GM23338 (cell line): Measurements from ENCODE around the gene PEAR1. TPM values are rescaled to one million over a fixed set of nuclear protein-coding genes. Genes with fewer than 3 reads are reported as not detected.

ENCODE experiments used
- ATAC-seq: fragments of 200-7000 bp; cut with Tn5 transposase; 3 replicates; pipeline ENCODE4 v1.9.1; 2020
- DNase-seq: peaks from one replicate; pipeline ENCODE4 v3.0.0-alpha.2; 2015; ENCODE audit warnings: low spot score
- H2AFZ ChIP-seq: fragments of 200-600 bp; sonication (generic); 2 replicates; pipeline ENCODE4 v1.8.0; 2016; ENCODE audit warnings: antibody characterized with exemption, mild to moderate bottlenecking, moderate library complexity
- H3F3A ChIP-seq: fragments of 200-600 bp; sonication (generic); replicated peaks from 2 replicates; pipeline ENCODE4 v1.8.0; 2017; ENCODE audit warnings: antibody characterized with exemption, mixed run types, low read depth
- H3K27ac ChIP-seq: fragments of 200-600 bp; sonication (generic); 2 replicates; pipeline ENCODE4 v1.6.1; 2016; ENCODE audit warnings: low read depth
- H3K27me3 ChIP-seq: fragments of 200-600 bp; sonication (generic); 2 replicates; pipeline ENCODE4 v1.8.0; 2016; ENCODE audit warnings: mild to moderate bottlenecking, mixed run types, moderate library complexity; ENCODE audit not compliant: insufficient read depth
- H3K36me3 ChIP-seq: fragments of 200-600 bp; sonication (generic); 2 replicates; pipeline ENCODE4 v1.8.0; 2016; ENCODE audit warnings: mild to moderate bottlenecking; ENCODE audit not compliant: insufficient read depth
- H3K4me1 ChIP-seq: fragments of 200-600 bp; sonication (generic); 2 replicates; pipeline ENCODE4 v1.8.0; 2016; ENCODE audit warnings: mild to moderate bottlenecking, moderate library complexity; ENCODE audit not compliant: insufficient read depth
- H3K4me2 ChIP-seq: fragments of 200-600 bp; sonication (generic); 2 replicates; pipeline ENCODE4 v1.7.1; 2017; ENCODE audit warnings: mixed run types
- H3K4me3 ChIP-seq: fragments of 200-600 bp; sonication (generic); 2 replicates; pipeline ENCODE4 v1.6.1; 2016; ENCODE audit warnings: mixed run types
- H3K79me2 ChIP-seq: fragments of 200-600 bp; sonication (generic); replicated peaks from 2 replicates; pipeline ENCODE4 v1.8.0; 2017; ENCODE audit warnings: mild to moderate bottlenecking; ENCODE audit not compliant: insufficient read depth
- H3K9me2 ChIP-seq: fragments of 200-600 bp; sonication (generic); 2 replicates; pipeline ENCODE4 v1.8.0; 2017; ENCODE audit not compliant: insufficient read depth
- H4K20me1 ChIP-seq: fragments of 200-600 bp; sonication (generic); replicated peaks from 2 replicates; pipeline ENCODE4 v1.8.0; 2017; ENCODE audit warnings: mild to moderate bottlenecking; ENCODE audit not compliant: insufficient read depth
- H3K27ac Mint-ChIP-seq: 2 replicates; pipeline ENCODE4 v1.8.0; 2020; ENCODE audit warnings: inconsistent platforms, mild to moderate bottlenecking, moderate library complexity, mixed read lengths
- H3K27me3 Mint-ChIP-seq: 3 replicates; pipeline ENCODE4 v1.8.0; 2022; ENCODE audit warnings: low read depth, mild to moderate bottlenecking, moderate library complexity, mixed read lengths, inconsistent platforms; ENCODE audit not compliant: insufficient read depth, poor library complexity
- H3K36me3 Mint-ChIP-seq: 3 replicates; pipeline ENCODE4 v1.8.0; 2021; ENCODE audit warnings: low read depth, mild to moderate bottlenecking, inconsistent platforms, moderate library complexity, mixed read lengths
- H3K4me1 Mint-ChIP-seq: 3 replicates; pipeline ENCODE4 v1.8.0; 2020; ENCODE audit warnings: mild to moderate bottlenecking, inconsistent platforms, mixed read lengths
- H3K4me3 Mint-ChIP-seq: 3 replicates; pipeline ENCODE4 v1.8.0; 2021; ENCODE audit warnings: moderate library complexity, mild to moderate bottlenecking, inconsistent platforms, mixed read lengths
- H3K9me3 Mint-ChIP-seq: 3 replicates; pipeline ENCODE4 v1.8.0; 2020; ENCODE audit warnings: moderate library complexity, mild to moderate bottlenecking, inconsistent platforms, mixed read lengths
- CREB1 ChIP-seq: fragments of 250-450 bp; sonication (Bioruptor Pico); IDR thresholded peaks from 2 replicates; pipeline ENCODE4 v1.5.0; 2020; ENCODE audit warnings: low read depth, mild to moderate bottlenecking, moderate library complexity
- CTCF ChIP-seq, 2 experiments: fragments of 200-600 bp in 1 of 2; sonication (generic) in 1 of 2; conservative IDR thresholded peaks; 2 replicates each; pipeline versions ENCODE4 v1.5.1 to v1.6.1; 2016 to 2017; ENCODE audit warnings: antibody characterized with exemption in 2 of 2, low read depth in 2 of 2, mild to moderate bottlenecking in 2 of 2, moderate library complexity in 1 of 2
- EZH2 ChIP-seq: fragments of 200-600 bp; sonication (generic); IDR thresholded peaks from one replicate; pipeline ENCODE4 v1.8.0; 2017; ENCODE audit warnings: antibody characterized with exemption, mild to moderate bottlenecking, low read depth; ENCODE audit not compliant: unreplicated experiment
- NANOG ChIP-seq: IDR thresholded peaks from 2 replicates; pipeline ENCODE4 v1.6.1; 2016; ENCODE audit warnings: antibody characterized with exemption, borderline replicate concordance
- REST ChIP-seq: IDR thresholded peaks from one replicate; pipeline ENCODE4 v1.6.1; 2018; ENCODE audit warnings: antibody characterized with exemption; ENCODE audit not compliant: unreplicated experiment
- STAT1 ChIP-seq: IDR thresholded peaks from one replicate; pipeline ENCODE4 v1.6.1; 2016; ENCODE audit warnings: antibody characterized with exemption; ENCODE audit not compliant: unreplicated experiment
- ZNF114 ChIP-seq: fragments of 250-450 bp; sonication (Bioruptor Pico); IDR thresholded peaks from 2 replicates; pipeline ENCODE4 v1.5.0; 2020; ENCODE audit warnings: mild to moderate bottlenecking, moderate library complexity
- polyA plus RNA-seq: library from polyadenylated mRNA; unstranded; fragments of >200 nt; fragmentation: Nextera tagmentation; extraction: Ambion mirVana; gene quantifications from 2 replicates; pipeline ENCODE4 v1.2.1, GENCODE V29; 2016
- total RNA-seq: library from RNA; depleted of rRNA; stranded (reverse); fragments of >200 nt; shearing (Covaris generic); gene quantifications from 2 replicates; pipeline ENCODE4 v1.2.3, GENCODE V29; 2014
- TF ChIP-seq, protein P1 (sequence below): IDR thresholded peaks from 2 replicates; pipeline ENCODE4 v1.6.1; 2016; ENCODE audit warnings: antibody characterized with exemption
- TF ChIP-seq, protein P2 (sequence below): fragments of 250-450 bp; sonication (Bioruptor Pico); IDR thresholded peaks from 2 replicates; pipeline ENCODE4 v1.5.0; 2020; ENCODE audit warnings: mild to moderate bottlenecking, moderate library complexity

Gene PEAR1
- total and polyA plus RNA-seq, 2 experiments from 2014 or later, result 0.28 to 0.47 TPM

- H3K27ac ChIP-seq, result no peak overlapping the region
- Mint-ChIP-seq H3K4me1 (peaks cover 25% of the 10 kb centered on the region), H3K27ac (no peak overlapping the region), H3K9me3 (no peaks in the 10 kb centered on the region; the same call in 2 of the 3 replicates), H3K27me3 (peaks cover 22% of the 10 kb centered on the region), H3K4me3 (no peak overlapping the region), H3K36me3 (no peaks in the 10 kb centered on the region)
- no peak overlapping the region for H3K4me3 ChIP-seq
- H3K79me2 ChIP-seq, result no peaks in the 10 kb centered on the region
- DNase-seq (no peak), ATAC-seq (no peak)
- H4K20me1 ChIP-seq, result no peaks in the 10 kb centered on the region
- peaks cover 9% of the 10 kb centered on the region; the same call in 1 of the 2 replicates for H3K4me1 ChIP-seq
- H3K36me3 ChIP-seq, result no peaks in the 10 kb centered on the region
- H3K4me2 ChIP-seq, result no peak overlapping the region
- H3K9me2 ChIP-seq, result no peaks in the 10 kb centered on the region
- H2AFZ ChIP-seq, result no peak overlapping the region
- TF ChIP-seq CREB1 (CRISPR knock-in tag), result no peak
- H3F3A ChIP-seq, result no peaks in the 10 kb centered on the region
- peaks cover 27% of the 10 kb centered on the region for H3K27me3 ChIP-seq
These were observed 24.1 kb upstream of the PEAR1 start for GRCh38 chr1:156869455-156869854.

- Histone ChIP-seq H3K27ac (no peak overlapping the region), H3K4me3 (no peak overlapping the region), H3F3A (0 out of 2 replicates have a peak, but pooled peaks cover 3% of the 10 kb centered on the region), H3K79me2 (no peaks in the 10 kb centered on the region), H3K4me2 (no peak overlapping the region), H3K36me3 (no peaks in the 10 kb centered on the region), H3K9me2 (no peaks in the 10 kb centered on the region), H3K4me1 (peaks cover 3% of the 10 kb centered on the region; the same call in 1 of the 2 replicates), H3K27me3 (peaks cover 37% of the 10 kb centered on the region), H4K20me1 (no peaks in the 10 kb centered on the region), H2AFZ (no peak overlapping the region)
- Mint-ChIP-seq H3K36me3 (no peaks in the 10 kb centered on the region), H3K4me3 (no peak overlapping the region), H3K4me1 (peaks cover 10% of the 10 kb centered on the region; the same call in 2 of the 3 replicates), H3K27ac (no peak overlapping the region), H3K9me3 (no peaks in the 10 kb centered on the region), H3K27me3 (peaks cover 19% of the 10 kb centered on the region)
- no peak for DNase-seq
- no peak for ATAC-seq
- TF ChIP-seq CREB1 (CRISPR knock-in tag) (no peak), STAT1 (no peak), REST (no peak), ZNF114 (no peak), CTCF (conservative IDR thresholded peaks at IDR 0.05; ENCODE audit: low read depth in 2 of 2) (no peak), NANOG (no peak), EZH2 (no peak)
- TF ChIP-seq, protein P1, sequence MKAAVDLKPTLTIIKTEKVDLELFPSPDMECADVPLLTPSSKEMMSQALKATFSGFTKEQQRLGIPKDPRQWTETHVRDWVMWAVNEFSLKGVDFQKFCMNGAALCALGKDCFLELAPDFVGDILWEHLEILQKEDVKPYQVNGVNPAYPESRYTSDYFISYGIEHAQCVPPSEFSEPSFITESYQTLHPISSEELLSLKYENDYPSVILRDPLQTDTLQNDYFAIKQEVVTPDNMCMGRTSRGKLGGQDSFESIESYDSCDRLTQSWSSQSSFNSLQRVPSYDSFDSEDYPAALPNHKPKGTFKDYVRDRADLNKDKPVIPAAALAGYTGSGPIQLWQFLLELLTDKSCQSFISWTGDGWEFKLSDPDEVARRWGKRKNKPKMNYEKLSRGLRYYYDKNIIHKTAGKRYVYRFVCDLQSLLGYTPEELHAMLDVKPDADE, result no peak
- TF ChIP-seq, protein P2, sequence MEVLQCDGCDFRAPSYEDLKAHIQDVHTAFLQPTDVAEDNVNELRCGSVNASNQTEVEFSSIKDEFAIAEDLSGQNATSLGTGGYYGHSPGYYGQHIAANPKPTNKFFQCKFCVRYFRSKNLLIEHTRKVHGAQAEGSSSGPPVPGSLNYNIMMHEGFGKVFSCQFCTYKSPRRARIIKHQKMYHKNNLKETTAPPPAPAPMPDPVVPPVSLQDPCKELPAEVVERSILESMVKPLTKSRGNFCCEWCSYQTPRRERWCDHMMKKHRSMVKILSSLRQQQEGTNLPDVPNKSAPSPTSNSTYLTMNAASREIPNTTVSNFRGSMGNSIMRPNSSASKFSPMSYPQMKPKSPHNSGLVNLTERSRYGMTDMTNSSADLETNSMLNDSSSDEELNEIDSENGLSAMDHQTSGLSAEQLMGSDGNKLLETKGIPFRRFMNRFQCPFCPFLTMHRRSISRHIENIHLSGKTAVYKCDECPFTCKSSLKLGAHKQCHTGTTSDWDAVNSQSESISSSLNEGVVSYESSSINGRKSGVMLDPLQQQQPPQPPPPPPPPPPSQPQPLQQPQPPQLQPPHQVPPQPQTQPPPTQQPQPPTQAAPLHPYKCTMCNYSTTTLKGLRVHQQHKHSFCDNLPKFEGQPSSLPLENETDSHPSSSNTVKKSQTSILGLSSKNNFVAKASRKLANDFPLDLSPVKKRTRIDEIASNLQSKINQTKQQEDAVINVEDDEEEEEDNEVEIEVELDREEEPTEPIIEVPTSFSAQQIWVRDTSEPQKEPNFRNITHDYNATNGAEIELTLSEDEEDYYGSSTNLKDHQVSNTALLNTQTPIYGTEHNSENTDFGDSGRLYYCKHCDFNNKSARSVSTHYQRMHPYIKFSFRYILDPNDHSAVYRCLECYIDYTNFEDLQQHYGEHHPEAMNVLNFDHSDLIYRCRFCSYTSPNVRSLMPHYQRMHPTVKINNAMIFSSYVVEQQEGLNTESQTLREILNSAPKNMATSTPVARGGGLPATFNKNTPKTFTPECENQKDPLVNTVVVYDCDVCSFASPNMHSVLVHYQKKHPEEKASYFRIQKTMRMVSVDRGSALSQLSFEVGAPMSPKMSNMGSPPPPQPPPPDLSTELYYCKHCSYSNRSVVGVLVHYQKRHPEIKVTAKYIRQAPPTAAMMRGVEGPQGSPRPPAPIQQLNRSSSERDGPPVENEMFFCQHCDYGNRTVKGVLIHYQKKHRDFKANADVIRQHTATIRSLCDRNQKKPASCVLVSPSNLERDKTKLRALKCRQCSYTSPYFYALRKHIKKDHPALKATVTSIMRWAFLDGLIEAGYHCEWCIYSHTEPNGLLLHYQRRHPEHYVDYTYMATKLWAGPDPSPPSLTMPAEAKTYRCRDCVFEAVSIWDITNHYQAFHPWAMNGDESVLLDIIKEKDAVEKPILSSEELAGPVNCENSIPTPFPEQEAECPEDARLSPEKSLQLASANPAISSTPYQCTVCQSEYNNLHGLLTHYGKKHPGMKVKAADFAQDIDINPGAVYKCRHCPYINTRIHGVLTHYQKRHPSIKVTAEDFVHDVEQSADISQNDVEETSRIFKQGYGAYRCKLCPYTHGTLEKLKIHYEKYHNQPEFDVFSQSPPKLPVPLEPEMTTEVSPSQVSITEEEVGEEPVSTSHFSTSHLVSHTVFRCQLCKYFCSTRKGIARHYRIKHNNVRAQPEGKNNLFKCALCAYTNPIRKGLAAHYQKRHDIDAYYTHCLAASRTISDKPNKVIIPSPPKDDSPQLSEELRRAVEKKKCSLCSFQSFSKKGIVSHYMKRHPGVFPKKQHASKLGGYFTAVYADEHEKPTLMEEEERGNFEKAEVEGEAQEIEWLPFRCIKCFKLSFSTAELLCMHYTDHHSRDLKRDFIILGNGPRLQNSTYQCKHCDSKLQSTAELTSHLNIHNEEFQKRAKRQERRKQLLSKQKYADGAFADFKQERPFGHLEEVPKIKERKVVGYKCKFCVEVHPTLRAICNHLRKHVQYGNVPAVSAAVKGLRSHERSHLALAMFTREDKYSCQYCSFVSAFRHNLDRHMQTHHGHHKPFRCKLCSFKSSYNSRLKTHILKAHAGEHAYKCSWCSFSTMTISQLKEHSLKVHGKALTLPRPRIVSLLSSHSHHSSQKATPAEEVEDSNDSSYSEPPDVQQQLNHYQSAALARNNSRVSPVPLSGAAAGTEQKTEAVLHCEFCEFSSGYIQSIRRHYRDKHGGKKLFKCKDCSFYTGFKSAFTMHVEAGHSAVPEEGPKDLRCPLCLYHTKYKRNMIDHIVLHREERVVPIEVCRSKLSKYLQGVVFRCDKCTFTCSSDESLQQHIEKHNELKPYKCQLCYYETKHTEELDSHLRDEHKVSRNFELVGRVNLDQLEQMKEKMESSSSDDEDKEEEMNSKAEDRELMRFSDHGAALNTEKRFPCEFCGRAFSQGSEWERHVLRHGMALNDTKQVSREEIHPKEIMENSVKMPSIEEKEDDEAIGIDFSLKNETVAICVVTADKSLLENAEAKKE (CRISPR knock-in tag), result no peak
These were observed 19.9 kb upstream of the PEAR1 start for GRCh38 chr1:156873659-156874058.
